SK-N-MC (cell line): Measurements from ENCODE around the gene ADCY2.

ENCODE experiments used
- DNase-seq: peaks from one replicate; pipeline ENCODE4 v3.0.0-alpha.2; 2011; ENCODE audit warnings: low read depth, low spot score
- H3K27ac ChIP-seq: fragments of 200-600 bp; sonication (generic); 2 replicates; pipeline ENCODE4 v1.5.1; 2016; ENCODE audit warnings: mixed run types
- H3K36me3 ChIP-seq: fragments of 200-600 bp; sonication (generic); 2 replicates; pipeline ENCODE4 v1.6.1; 2017; ENCODE audit warnings: antibody characterized with exemption, low read length, mixed read lengths; ENCODE audit not compliant: insufficient read depth
- H3K4me3 ChIP-seq: fragments of 200-600 bp; sonication (generic); 2 replicates; pipeline ENCODE4 v1.5.1; 2016
- H3K9ac ChIP-seq: fragments of 200-600 bp; sonication (generic); 2 replicates; pipeline ENCODE4 v1.8.0; 2017; ENCODE audit warnings: mixed run types, mixed read lengths; ENCODE audit not compliant: insufficient read length
- H3K9me3 ChIP-seq: fragments of 200-600 bp; sonication (generic); 2 replicates; pipeline ENCODE4 v1.6.1; 2017; ENCODE audit warnings: low read depth, mild to moderate bottlenecking, antibody characterized with exemption, low read length, moderate library complexity, mixed read lengths
- EZH2 ChIP-seq: fragments of 200-600 bp; sonication (generic); IDR thresholded peaks from one replicate; pipeline ENCODE4 v1.6.1; 2017; ENCODE audit warnings: antibody characterized with exemption
- FOXP2 ChIP-seq: optimal IDR thresholded peaks from 2 replicates; pipeline ENCODE3; 2011; ENCODE audit warnings: mild to moderate bottlenecking, moderate library complexity; ENCODE audit not compliant: insufficient read depth; ENCODE audit errors: extremely low read length, control extremely low read depth
- POLR2AphosphoS5 ChIP-seq: IDR thresholded peaks from 2 replicates; pipeline ENCODE4 v1.6.1; 2012; ENCODE audit warnings: mild to moderate bottlenecking, low read depth, low read length, borderline replicate concordance

Gene ADCY2

GRCh38 chr5:7811715-7812114, 415.8 kb downstream of the ADCY2 start:
- DNase-seq: no peak
- Histone ChIP-seq H3K4me3 (no peak overlapping the region), H3K27ac (no peak overlapping the region), H3K9me3 (no peaks in the 10 kb centered on the region), H3K9ac (no peak overlapping the region), H3K36me3 (no peaks in the 10 kb centered on the region)
- TF ChIP-seq FOXP2 (no peak), EZH2 (no peak), POLR2AphosphoS5 (no peak)

DNA sequence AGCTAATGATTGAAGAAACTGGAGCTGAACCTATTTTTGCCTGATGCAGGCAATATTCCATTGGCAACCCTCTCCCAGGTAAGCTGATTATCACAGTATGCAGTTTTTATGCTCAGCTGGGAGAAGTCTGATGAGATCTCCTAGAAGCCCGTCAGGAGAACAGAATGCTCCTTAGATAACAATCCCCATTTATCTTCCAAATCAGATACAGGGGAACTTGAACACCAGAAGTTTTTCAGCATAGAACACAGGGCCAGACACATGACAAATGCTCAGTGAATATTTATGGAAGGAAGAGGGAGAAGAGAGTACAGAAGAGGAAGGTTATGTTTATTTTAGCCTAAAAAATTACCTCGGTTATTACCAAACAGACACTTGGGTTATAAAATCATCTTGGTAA, 417.1 kb downstream of the ADCY2 start:
- no peaks in the 10 kb centered on the region for H3K9me3 ChIP-seq
- no peak for DNase-seq
- H3K4me3 ChIP-seq: no peak overlapping the region
- H3K36me3 ChIP-seq: no peaks in the 10 kb centered on the region
- no peak overlapping the region for H3K9ac ChIP-seq
- TF ChIP-seq EZH2 (no peak), POLR2AphosphoS5 (no peak), FOXP2 (no peak)
- H3K27ac ChIP-seq: no peak overlapping the region

DNA sequence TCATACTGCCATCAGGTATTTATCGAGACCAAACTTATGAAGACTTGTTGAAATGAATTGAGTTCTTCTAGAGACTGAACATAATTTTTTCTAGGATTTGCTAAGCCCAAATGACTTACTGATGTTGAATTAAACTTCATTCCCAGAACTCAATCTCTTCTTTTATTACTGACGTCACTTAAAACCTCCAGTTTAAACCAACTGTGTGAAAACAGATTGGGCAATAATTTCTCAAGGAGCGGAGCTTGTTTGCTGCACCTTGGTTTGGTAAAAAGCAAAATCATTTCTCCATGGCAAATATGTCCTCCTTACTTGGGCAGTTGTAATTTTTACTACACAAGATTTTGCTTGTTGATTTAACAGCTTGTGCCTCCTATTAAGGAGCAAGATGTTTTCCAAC, 417.6 kb downstream of the ADCY2 start:
- Histone ChIP-seq H3K36me3 (no peaks in the 10 kb centered on the region), H3K4me3 (no peak overlapping the region), H3K9me3 (no peaks in the 10 kb centered on the region), H3K9ac (no peak overlapping the region), H3K27ac (no peak overlapping the region)
- no peak for TF ChIP-seq EZH2
- no peak for TF ChIP-seq POLR2AphosphoS5
- no peak for TF ChIP-seq FOXP2
- DNase-seq: no peak

DNA sequence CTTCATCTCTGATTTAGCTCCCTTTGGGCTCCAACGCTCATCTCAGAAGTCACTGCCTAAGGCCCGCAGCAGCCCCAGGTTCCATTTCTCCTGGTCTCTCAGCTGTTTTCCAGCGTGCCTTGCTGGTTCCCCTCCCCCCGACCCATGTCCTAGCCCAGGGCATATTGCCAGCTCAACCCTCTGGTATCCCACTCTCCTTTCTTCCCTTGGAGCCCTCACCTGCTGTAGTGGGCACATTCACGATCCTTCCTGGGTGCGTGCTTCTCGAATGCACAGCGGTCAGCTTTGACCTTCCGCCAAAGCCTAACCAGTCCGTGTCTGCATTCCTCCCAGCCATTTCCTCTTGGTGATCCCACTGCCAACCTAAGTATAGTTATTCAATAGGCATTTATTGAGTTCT, 418.9 kb downstream of the ADCY2 start:
- Histone ChIP-seq H3K9me3 (no peaks in the 10 kb centered on the region), H3K4me3 (no peak overlapping the region), H3K9ac (no peak overlapping the region), H3K36me3 (no peaks in the 10 kb centered on the region), H3K27ac (no peak overlapping the region)
- DNase-seq: no peak
- TF ChIP-seq POLR2AphosphoS5 (no peak), FOXP2 (no peak), EZH2 (no peak)

DNA sequence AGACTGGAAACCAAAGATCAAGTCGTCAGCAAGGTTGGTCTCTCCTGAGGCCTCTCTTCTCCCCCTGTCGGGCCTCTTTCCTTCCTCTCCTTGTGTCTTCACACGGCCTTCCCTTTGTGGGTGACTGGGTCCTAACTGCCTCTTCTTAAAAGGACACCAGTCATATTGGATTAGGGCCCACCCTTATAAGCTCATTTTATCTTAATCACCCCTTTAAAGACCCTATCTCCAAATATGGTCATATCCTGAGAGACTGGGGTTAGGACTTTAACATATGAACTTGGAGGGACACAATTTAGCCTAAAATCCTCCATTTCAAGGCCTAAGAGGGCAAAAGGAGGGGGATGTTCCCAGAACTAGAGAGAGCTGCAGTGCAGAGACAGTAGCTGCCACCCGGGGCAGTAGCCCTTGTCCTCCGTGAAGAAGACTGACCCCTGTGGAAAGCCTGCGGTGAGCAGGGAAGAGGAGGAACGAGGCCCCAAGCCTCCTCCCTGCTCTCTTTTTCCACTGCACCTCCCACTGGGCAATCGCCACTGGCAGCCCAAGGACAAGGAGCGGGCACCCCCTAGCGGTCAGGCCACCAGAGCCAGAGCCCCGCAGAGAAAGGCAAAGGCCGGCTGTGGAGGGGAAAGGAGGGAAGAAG, 420.1 kb downstream of the ADCY2 start:
- Histone ChIP-seq H3K9ac (no peak overlapping the region), H3K4me3 (no peak overlapping the region), H3K9me3 (no peaks in the 10 kb centered on the region), H3K36me3 (no peaks in the 10 kb centered on the region), H3K27ac (no peak overlapping the region)
- DNase-seq: no peak
- TF ChIP-seq POLR2AphosphoS5 (no peak), FOXP2 (no peak)

DNA sequence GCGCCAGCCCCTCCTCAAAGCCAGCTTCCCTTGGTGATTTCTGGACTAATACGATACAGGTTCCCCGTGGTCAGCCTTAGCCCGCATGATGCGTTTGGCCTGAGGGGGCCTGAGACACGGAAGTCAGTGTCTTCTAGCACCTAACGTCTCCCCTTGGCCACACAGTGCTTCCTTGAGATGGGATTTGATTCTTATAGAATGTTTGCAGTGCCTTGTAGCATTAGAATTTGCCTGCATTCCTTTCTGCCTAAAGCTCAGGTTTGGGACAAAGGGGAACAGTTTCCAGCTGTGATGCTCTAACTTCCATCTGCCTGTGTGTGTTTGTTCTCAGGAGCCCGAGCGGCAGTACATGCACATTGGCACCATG, 420.6 kb downstream of the ADCY2 start:
- Histone ChIP-seq H3K27ac (no peak overlapping the region), H3K4me3 (no peak overlapping the region), H3K9me3 (no peaks in the 10 kb centered on the region), H3K36me3 (no peaks in the 10 kb centered on the region), H3K9ac (no peak overlapping the region)
- TF ChIP-seq POLR2AphosphoS5 (no peak), EZH2 (no peak), FOXP2 (no peak)
- DNase-seq: no peak

- TF ChIP-seq POLR2AphosphoS5 (no peak), FOXP2 (no peak), EZH2 (no peak)
- H3K36me3 ChIP-seq: no peaks in the 10 kb centered on the region
- no peak overlapping the region for H3K27ac ChIP-seq
- no peak for DNase-seq
- no peak overlapping the region for H3K4me3 ChIP-seq
- H3K9ac ChIP-seq: no peak overlapping the region
- H3K9me3 ChIP-seq: no peaks in the 10 kb centered on the region
Observed at GRCh38 chr5:7822449-7822848, 426.5 kb downstream of the ADCY2 start.

- H3K9me3 ChIP-seq: no peaks in the 10 kb centered on the region
- no peaks in the 10 kb centered on the region for H3K36me3 ChIP-seq
- no peak for DNase-seq
- TF ChIP-seq FOXP2 (no peak), POLR2AphosphoS5 (no peak), EZH2 (no peak)
- H3K27ac ChIP-seq: no peak overlapping the region
- no peak overlapping the region for H3K9ac ChIP-seq
- no peak overlapping the region for H3K4me3 ChIP-seq
Observed at GRCh38 chr5:7823594-7823993, 427.7 kb downstream of the ADCY2 start.

- H3K9ac ChIP-seq: no peak overlapping the region
- no peaks in the 10 kb centered on the region for H3K9me3 ChIP-seq
- H3K36me3 ChIP-seq: no peaks in the 10 kb centered on the region
- no peak for TF ChIP-seq FOXP2
- no peak for TF ChIP-seq POLR2AphosphoS5
- no peak for TF ChIP-seq EZH2
- DNase-seq: no peak
- H3K4me3 ChIP-seq: no peak overlapping the region
- no peak overlapping the region for H3K27ac ChIP-seq
Observed at GRCh38 chr5:7824995-7825394, 429.1 kb downstream of the ADCY2 start.
